HepG2 (cell line): Measurements from ENCODE around the gene AXIN2. TPM values are rescaled to one million over a fixed set of nuclear protein-coding genes. Genes with fewer than 3 reads are reported as not detected.

ENCODE experiments used
- ATAC-seq: fragments of 200-7000 bp; cut with Tn5 transposase; 3 replicates; pipeline ENCODE4 v1.9.1; 2020; ENCODE audit warnings: mild to moderate bottlenecking, moderate library complexity
- BruUV-seq: library from RNA; stranded (reverse); fragments of 400-500 nt; replicated peaks from 2 replicates; lab custom pipeline; 2021; lab: Mats Ljungman, UMichigan
- CTCF ChIA-PET: fragments of 300-600 bp; formaldehyde crosslinking; extraction: SDS; loops from one replicate; lab custom pipeline; 2021; ENCODE audit warnings: low total read pairs, inconsistent platforms, low intra/inter-chr PET ratio; lab: Yijun Ruan, JAX
- POLR2A ChIA-PET: fragments of 350-600 bp; sonication (Branson Sonifier 250); formaldehyde crosslinking; loops from one replicate; lab custom pipeline; 2020; ENCODE audit warnings: antibody characterized with exemption, inconsistent platforms; lab: Yijun Ruan, JAX
- DNase-seq: peaks from one replicate; pipeline ENCODE4 v3.0.0-alpha.2; 2015; ENCODE audit warnings: low spot score
- FAIRE-seq: peaks from 3 replicates; lab custom pipeline; 2011; peaks lifted over from hg19 to GRCh38; lab: Jason Lieb, UNC
- H2AFZ ChIP-seq: one replicate; pipeline ENCODE4 v1.6.1; 2011; ENCODE audit warnings: low read length, inconsistent platforms
- H3K27ac ChIP-seq: fragments of 300-600 bp; 3 replicates; pipeline ENCODE4 v1.8.0; 2011; ENCODE audit warnings: mixed run types, mild to moderate bottlenecking, mixed read lengths, low read length, inconsistent platforms; ENCODE audit not compliant: insufficient read depth; ENCODE audit errors: extremely low read length
- H3K27me3 ChIP-seq, 2 experiments: fragments of 200-600 bp in 1 of 2; 2 replicates in 1 of 2; 3 replicates in 1 of 2; pipeline versions ENCODE4 v1.6.0 to v1.8.0; 2011; ENCODE audit warnings: low read length in 2 of 2, mild to moderate bottlenecking in 2 of 2, moderate library complexity in 2 of 2, inconsistent platforms in 1 of 2; ENCODE audit not compliant: insufficient read depth in 2 of 2, control insufficient read depth in 1 of 2
- H3K36me3 ChIP-seq, 2 experiments: fragments of 200-600 bp in 1 of 2; replicated peaks in 1 of 2; 2 replicates in 1 of 2; 3 replicates in 1 of 2; pipeline versions ENCODE4 v1.5.1 to v1.8.0; 2011; ENCODE audit warnings: low read length in 2 of 2, inconsistent platforms in 1 of 2; ENCODE audit not compliant: insufficient read depth in 2 of 2, control insufficient read depth in 1 of 2
- H3K4me1 ChIP-seq: 2 replicates; pipeline ENCODE4 v1.5.1; 2012; ENCODE audit warnings: low read length, inconsistent platforms; ENCODE audit not compliant: insufficient read depth
- H3K4me2 ChIP-seq: 2 replicates; pipeline ENCODE4 v1.6.0; 2011; ENCODE audit warnings: low read depth, low read length, inconsistent platforms
- H3K4me3 ChIP-seq, 3 experiments: fragments of 200-600 bp in 1 of 3; sonication (generic), shearing (Covaris generic) in 1 of 3; replicated peaks in 1 of 3; 2 replicates each; pipeline ENCODE4 v1.5.1; 2011 to 2016; ENCODE audit warnings: low read length in 3 of 3, inconsistent platforms in 2 of 3, low read depth in 2 of 3, mild to moderate bottlenecking in 2 of 3, control low read depth in 1 of 3, mixed read lengths in 1 of 3; ENCODE audit not compliant: insufficient read depth in 1 of 3
- H3K79me2 ChIP-seq: one replicate; pipeline ENCODE4 v1.6.1; 2011; ENCODE audit warnings: low read length, inconsistent platforms; ENCODE audit not compliant: insufficient read depth
- H3K9ac ChIP-seq: 2 replicates; pipeline ENCODE4 v1.6.0; 2011; ENCODE audit warnings: mild to moderate bottlenecking, low read depth, low read length, inconsistent platforms; ENCODE audit not compliant: insufficient read depth
- H3K9me3 ChIP-seq: 2 replicates; pipeline ENCODE4 v1.5.1; 2012; ENCODE audit warnings: mild to moderate bottlenecking, low read length
- H4K20me1 ChIP-seq: 2 replicates; pipeline ENCODE4 v1.6.0; 2011; ENCODE audit warnings: inconsistent platforms, mild to moderate bottlenecking, low read length, moderate library complexity; ENCODE audit not compliant: insufficient read depth
- ATF1 ChIP-seq: IDR thresholded peaks from 2 replicates; pipeline ENCODE4 v1.6.1; 2016; ENCODE audit warnings: mild to moderate bottlenecking, control low read depth
- CBX2 ChIP-seq, 2 experiments: fragments of 200-600 bp in 1 of 2; sonication (generic); formaldehyde crosslinking in 1 of 2; IDR thresholded peaks; 2 replicates each; pipeline versions ENCODE4 v1.7.0 to v1.8.1; 2018 to 2022; ENCODE audit warnings: low read depth in 2 of 2, low read length in 1 of 2, mild to moderate bottlenecking in 1 of 2, missing genetic modification reagents in 1 of 2
- CENPT ChIP-seq: sonication (generic); formaldehyde crosslinking; IDR thresholded peaks from 2 replicates; pipeline ENCODE4 v1.8.0; 2022; ENCODE audit warnings: low read depth, mild to moderate bottlenecking, moderate library complexity, missing genetic modification reagents
- CREM ChIP-seq, 2 experiments: sonication (generic) in 1 of 2; formaldehyde crosslinking in 1 of 2; IDR thresholded peaks; 2 replicates each; pipeline versions ENCODE4 v1.4.0 to v1.6.1; 2016 to 2020; ENCODE audit warnings: antibody characterized with exemption in 1 of 2, mild to moderate bottlenecking in 1 of 2, missing genetic modification reagents in 1 of 2
- FOXC1 ChIP-seq: sonication (generic); formaldehyde crosslinking; IDR thresholded peaks from 2 replicates; pipeline ENCODE4 v1.8.0; 2022; ENCODE audit warnings: mild to moderate bottlenecking, missing genetic modification reagents, borderline replicate concordance
- MED1 ChIP-seq: sonication (generic); formaldehyde crosslinking; IDR thresholded peaks from 2 replicates; pipeline ENCODE4 v1.4.0; 2020; ENCODE audit warnings: missing genetic modification reagents
- MEF2D ChIP-seq: sonication (generic); formaldehyde crosslinking; IDR thresholded peaks from 2 replicates; pipeline ENCODE4 v1.5.1; 2020; ENCODE audit warnings: mild to moderate bottlenecking, missing genetic modification reagents
- MTF2 ChIP-seq: sonication (generic); formaldehyde crosslinking; IDR thresholded peaks from 2 replicates; pipeline ENCODE4 v1.5.0; 2020; ENCODE audit warnings: missing genetic modification reagents, borderline replicate concordance
- POLR2A ChIP-seq, 2 experiments: IDR thresholded peaks; 2 replicates each; pipeline ENCODE4 v1.6.1; 2011; ENCODE audit warnings: low read depth in 2 of 2, low read length in 2 of 2, mild to moderate bottlenecking in 1 of 2, moderate library complexity in 1 of 2; ENCODE audit not compliant: insufficient read depth in 1 of 2
- RORA ChIP-seq: sonication (generic); formaldehyde crosslinking; IDR thresholded peaks from 2 replicates; pipeline ENCODE4 v1.5.0; 2020; ENCODE audit warnings: mild to moderate bottlenecking, missing genetic modification reagents, moderate library complexity
- SMAD9 ChIP-seq: sonication (generic); formaldehyde crosslinking; IDR thresholded peaks from 2 replicates; pipeline ENCODE4 v1.5.1; 2020; ENCODE audit warnings: mild to moderate bottlenecking, missing genetic modification reagents
- ZNF343 ChIP-seq: sonication (generic); formaldehyde crosslinking; IDR thresholded peaks from 2 replicates; pipeline ENCODE4 v1.4.0; 2020; ENCODE audit warnings: mild to moderate bottlenecking, missing genetic modification reagents
- ZNF543 ChIP-seq: sonication (generic); formaldehyde crosslinking; IDR thresholded peaks from 2 replicates; pipeline ENCODE4 v1.4.0; 2020; ENCODE audit warnings: mild to moderate bottlenecking, missing genetic modification reagents
- ZNF878 ChIP-seq: sonication (generic); formaldehyde crosslinking; IDR thresholded peaks from 2 replicates; pipeline ENCODE4 v1.8.1; 2023; ENCODE audit warnings: mild to moderate bottlenecking, missing genetic modification reagents, moderate library complexity
- whole genome bisulfite sequencing: methylation state at CpG from one replicate; pipeline ENCODE4 v1.1.6; 2017; ENCODE audit warnings: low lambda C conversion rate; 5-methylcytosine and 5-hydroxymethylcytosine counted together
- in situ Hi-C: cut with HindIII; loops from 2 replicates; pipeline ENCODE4 v1.10.0; 2017; ENCODE audit warnings: low pct_unique_long_range_greater_than_20kb; ENCODE audit not compliant: extremely low pct_ligation_motif_present
- intact Hi-C: fragments of 100-400 bp; cut with micrococcal nuclease; formaldehyde crosslinking; loops from one replicate; pipeline ENCODE4 v1.10.0; 2022; ENCODE audit not compliant: unreplicated experiment
- polyA plus RNA-seq, 8 experiments: library from polyadenylated mRNA; depleted of rRNA in 3 of 8; stranded (reverse) in 7 of 8; unstranded in 1 of 8; fragments of >200 nt; fragmentation: Illumina TruSeq in 4 of 8; extraction: Trizol in 4 of 8; gene quantifications; 2 replicates each; pipeline versions ENCODE4 v1.2.1 to v1.2.3, GENCODE V29; 2011 to 2016; ENCODE audit warnings: low read depth in 4 of 8, missing spikeins in 1 of 8, mixed read lengths in 1 of 8; ENCODE audit not compliant: insufficient read depth in 1 of 8
- total RNA-seq, 5 experiments: library from RNA; depleted of rRNA; stranded (reverse); fragments of >200 nt; fragmentation: Illumina TruSeq; extraction: Trizol; gene quantifications; 2 replicates each; pipeline ENCODE4 v1.2.3, GENCODE V29; 2016; ENCODE audit warnings: low read depth in 1 of 5
- TF ChIP-seq, protein P1 (sequence below), 2 experiments: sonication (generic) in 1 of 2; formaldehyde crosslinking in 1 of 2; IDR thresholded peaks; 2 replicates each; pipeline versions ENCODE4 v1.4.0 to v1.6.1; 2018 to 2020; ENCODE audit warnings: missing genetic modification reagents in 2 of 2, borderline replicate concordance in 1 of 2, low read depth in 1 of 2, mild to moderate bottlenecking in 1 of 2, missing biosample characterization in 1 of 2
- TF ChIP-seq, protein P2 (sequence below): sonication (generic); formaldehyde crosslinking; IDR thresholded peaks from 2 replicates; pipeline ENCODE4 v1.8.1; 2023; ENCODE audit warnings: missing genetic modification reagents, mild to moderate bottlenecking, borderline replicate concordance
- TF ChIP-seq, protein P3 (sequence below): sonication (generic); formaldehyde crosslinking; IDR thresholded peaks from 2 replicates; pipeline ENCODE4 v1.4.0; 2020; ENCODE audit warnings: mild to moderate bottlenecking, missing genetic modification reagents
- TF ChIP-seq, protein P4 (sequence below): sonication (generic); formaldehyde crosslinking; IDR thresholded peaks from 2 replicates; pipeline ENCODE4 v1.8.1; 2022; ENCODE audit warnings: mild to moderate bottlenecking, missing genetic modification reagents

AXIN2 gene
- total and polyA plus RNA-seq, 2 of the 13 experiments (the other 11 are each of a cell fraction or from before 2014, with no cell fraction given): 58.6 to 63.4 TPM

DNA sequence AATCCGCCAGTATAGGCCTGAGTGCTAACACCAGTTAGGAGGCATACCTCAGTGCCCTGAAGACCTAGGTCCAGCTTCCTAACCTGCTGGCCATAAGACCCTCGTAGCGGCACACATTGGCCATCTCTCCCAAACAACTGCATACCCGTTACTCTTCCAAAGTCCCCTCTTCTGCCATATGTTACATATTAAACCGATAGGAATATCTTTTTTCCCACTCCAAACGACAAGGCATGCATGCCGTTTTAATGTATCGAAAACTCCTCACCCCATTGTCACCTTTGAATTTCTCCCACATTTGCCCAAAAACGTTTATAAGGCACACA is 721 bp upstream of the AXIN2 start:
- CTCF ChIA-PET: no interaction called here
- Histone ChIP-seq H3K9me3 (no peaks in the 10 kb centered on the region), H4K20me1 (no peaks in the 10 kb centered on the region; the same call in none of the 2 replicates), H3K4me3 (peak overlapping the region; percentile 26 to 62 (median 42); a peak in 5 of 6 replicates), H3K4me2 (peak overlapping the region; percentile 79), H3K27ac (peak overlapping the region; percentile 96), H3K9ac (peak overlapping the region; percentile 65), H3K4me1 (peaks cover 44% of the 10 kb centered on the region), H2AFZ (no peak overlapping the region), H3K79me2 (no peaks in the 10 kb centered on the region), H3K36me3 (peaks cover 8 to 11% of the 10 kb centered on the region in 2 experiments; a peak in 4 of 5 replicates), H3K27me3 (no peaks in the 10 kb centered on the region; a peak in 1 of 5 replicates)
- in situ Hi-C loops (loop anchor here (5.0 kb wide), 1 partner anchor 65 kb away; no protein-coding TSS in a partner anchor), intact Hi-C loops (loop anchor here (1.0 to 5.0 kb wide), 2 partner anchors 26 to 65 kb away; no protein-coding TSS in a partner anchor)
- no peak for DNase-seq
- 1% methylated on average over 9 of the region's 9 CpGs for WGBS
- peak; percentile 2; the same call in 2 of the 3 replicates for ATAC-seq
- POLR2A ChIA-PET: interaction anchor here (1.3 to 2.1 kb wide), 2 partner anchors 26 to 109 kb away, joined by 3 to 14 read pairs; no protein-coding TSS in a partner anchor
- FAIRE-seq: no peak
- TSS peak; percentile 75 for BruUV-seq
- TF ChIP-seq, protein P1, sequence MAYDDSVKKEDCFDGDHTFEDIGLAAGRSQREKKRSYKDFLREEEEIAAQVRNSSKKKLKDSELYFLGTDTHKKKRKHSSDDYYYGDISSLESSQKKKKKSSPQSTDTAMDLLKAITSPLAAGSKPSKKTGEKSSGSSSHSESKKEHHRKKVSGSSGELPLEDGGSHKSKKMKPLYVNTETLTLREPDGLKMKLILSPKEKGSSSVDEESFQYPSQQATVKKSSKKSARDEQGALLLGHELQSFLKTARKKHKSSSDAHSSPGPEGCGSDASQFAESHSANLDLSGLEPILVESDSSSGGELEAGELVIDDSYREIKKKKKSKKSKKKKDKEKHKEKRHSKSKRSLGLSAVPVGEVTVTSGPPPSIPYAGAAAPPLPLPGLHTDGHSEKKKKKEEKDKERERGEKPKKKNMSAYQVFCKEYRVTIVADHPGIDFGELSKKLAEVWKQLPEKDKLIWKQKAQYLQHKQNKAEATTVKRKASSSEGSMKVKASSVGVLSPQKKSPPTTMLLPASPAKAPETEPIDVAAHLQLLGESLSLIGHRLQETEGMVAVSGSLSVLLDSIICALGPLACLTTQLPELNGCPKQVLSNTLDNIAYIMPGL (CRISPR knock-in tag; IDR thresholded peaks at IDR 0.05; ENCODE audit: borderline replicate concordance in 1 of 2, low read depth in 1 of 2): peak in 1 of 2 experiments; percentile 9; a peak in 1 of 4 replicates
- TF ChIP-seq, protein P2, sequence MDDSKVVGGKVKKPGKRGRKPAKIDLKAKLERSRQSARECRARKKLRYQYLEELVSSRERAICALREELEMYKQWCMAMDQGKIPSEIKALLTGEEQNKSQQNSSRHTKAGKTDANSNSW: peak; percentile 4; the same call in 1 of the 2 replicates
- TF ChIP-seq POLR2A (IDR thresholded peaks at IDR 0.05; ENCODE audit: insufficient read depth in 1 of 2, low read depth in 2 of 2, low read length in 2 of 2) (peak; percentile 49 to 58; a peak in 3 of 4 replicates), MTF2 (CRISPR knock-in tag) (no peak), ATF1 (CRISPR knock-in tag) (peak; percentile 52; the same call in 1 of the 2 replicates), SMAD9 (CRISPR knock-in tag) (peak; percentile 7; the same call in 1 of the 2 replicates), ZNF878 (CRISPR knock-in tag) (0 out of 2 replicates have a peak, but pooled peaks have one; percentile 2), CENPT (CRISPR knock-in tag) (no peak), RORA (0 out of 2 replicates have a peak, but pooled peaks have one; percentile 5), CBX2 (IDR thresholded peaks at IDR 0.05; ENCODE audit: low read depth, low read length) (no peak), CBX2 (CRISPR knock-in tag; IDR thresholded peaks at IDR 0.05; ENCODE audit: low read depth) (no peak), ZNF543 (CRISPR knock-in tag) (peak; percentile 22), MEF2D (CRISPR knock-in tag) (no peak), CREM (IDR thresholded peaks at IDR 0.05) (peak; percentile 45; the same call in 1 of the 2 replicates), CREM (CRISPR knock-in tag; IDR thresholded peaks at IDR 0.05) (no peak), ZNF343 (CRISPR knock-in tag) (0 out of 2 replicates have a peak, but pooled peaks have one; percentile 4), MED1 (CRISPR knock-in tag) (no peak), FOXC1 (0 out of 2 replicates have a peak, but pooled peaks have one; percentile 3)
- TF ChIP-seq, protein P3, sequence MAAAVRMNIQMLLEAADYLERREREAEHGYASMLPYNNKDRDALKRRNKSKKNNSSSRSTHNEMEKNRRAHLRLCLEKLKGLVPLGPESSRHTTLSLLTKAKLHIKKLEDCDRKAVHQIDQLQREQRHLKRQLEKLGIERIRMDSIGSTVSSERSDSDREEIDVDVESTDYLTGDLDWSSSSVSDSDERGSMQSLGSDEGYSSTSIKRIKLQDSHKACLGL (CRISPR knock-in tag): no peak
- TF ChIP-seq, protein P4, sequence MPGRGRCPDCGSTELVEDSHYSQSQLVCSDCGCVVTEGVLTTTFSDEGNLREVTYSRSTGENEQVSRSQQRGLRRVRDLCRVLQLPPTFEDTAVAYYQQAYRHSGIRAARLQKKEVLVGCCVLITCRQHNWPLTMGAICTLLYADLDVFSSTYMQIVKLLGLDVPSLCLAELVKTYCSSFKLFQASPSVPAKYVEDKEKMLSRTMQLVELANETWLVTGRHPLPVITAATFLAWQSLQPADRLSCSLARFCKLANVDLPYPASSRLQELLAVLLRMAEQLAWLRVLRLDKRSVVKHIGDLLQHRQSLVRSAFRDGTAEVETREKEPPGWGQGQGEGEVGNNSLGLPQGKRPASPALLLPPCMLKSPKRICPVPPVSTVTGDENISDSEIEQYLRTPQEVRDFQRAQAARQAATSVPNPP (CRISPR knock-in tag): 0 out of 2 replicates have a peak, but pooled peaks have one; percentile 2
